RWPE1 (cell line): Measurements from ENCODE around the gene UXS1.

Experiments used
- CTCF ChIA-PET: fragments of 350-600 bp; sonication (Branson Sonifier 250); formaldehyde crosslinking; extraction: SDS; loops from one replicate; lab custom pipeline; 2021; lab: Yijun Ruan, JAX
- POLR2A ChIA-PET: fragments of 400-600 bp; formaldehyde crosslinking; extraction: SDS; loops from one replicate; lab custom pipeline; 2020; ENCODE audit warnings: antibody characterized with exemption; ENCODE audit not compliant: low non-redundant PET; lab: Yijun Ruan, JAX
- DNase-seq: peaks from one replicate; pipeline ENCODE4 v3.0.0; 2012; ENCODE audit warnings: low spot score
- H3K27ac ChIP-seq: fragments of 450-650 bp; 2 replicates; pipeline ENCODE4 v1.5.1; 2017
- CTCF ChIP-seq: fragments of 450-650 bp; conservative IDR thresholded peaks from 2 replicates; pipeline ENCODE4 v1.5.1; 2017; ENCODE audit warnings: low read depth, mild to moderate bottlenecking

Gene UXS1

GRCh38 chr2:106054880-106055655 lies 139.0 kb downstream of the UXS1 start:
- no peak overlapping the region for H3K27ac ChIP-seq
- ChIA-PET CTCF (no interaction called here), POLR2A (no interaction called here)
- no peak for DNase-seq
- no peak for TF ChIP-seq CTCF

DNA sequence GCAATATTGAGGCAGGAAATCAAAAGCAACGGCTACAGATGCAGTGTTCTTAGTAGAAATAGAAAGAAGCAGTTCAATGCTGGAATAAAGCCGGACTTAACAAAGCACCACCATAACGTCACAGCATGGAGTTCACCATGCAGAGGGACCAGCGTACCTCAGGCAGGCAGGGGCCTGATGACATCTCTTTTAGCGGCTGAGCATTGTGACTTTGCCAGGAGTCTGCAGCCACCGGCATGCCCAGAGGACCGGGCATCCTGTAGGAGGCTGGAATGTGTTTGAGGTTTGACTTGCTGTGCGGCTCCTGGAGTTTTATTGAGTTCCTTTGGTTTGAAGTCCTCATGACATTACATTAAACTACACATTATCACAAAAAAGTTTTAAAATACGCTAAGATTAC lies 139.8 kb downstream of the UXS1 start:
- DNase-seq = no peak
- H3K27ac ChIP-seq = no peak overlapping the region
- POLR2A ChIA-PET = no interaction called here
- TF ChIP-seq CTCF = no peak
- CTCF ChIA-PET = no interaction called here

GRCh38 chr2:106053581-106053980 lies 140.5 kb downstream of the UXS1 start:
- ChIA-PET POLR2A (interaction anchor here (0.5 kb wide), 1 partner anchor 737 kb away, joined by 3 read pairs; no protein-coding TSS in a partner anchor), CTCF (interaction anchor here (1.0 kb wide), 1 partner anchor 222 kb away, joined by 6 read pairs; no protein-coding TSS in a partner anchor)
- H3K27ac ChIP-seq = no peak overlapping the region
- no peak for DNase-seq
- no peak for TF ChIP-seq CTCF

- ChIA-PET CTCF (interaction anchor here (1.0 kb wide), 1 partner anchor 221 kb away, joined by 6 read pairs; no protein-coding TSS in a partner anchor), POLR2A (interaction anchor here (0.5 kb wide), 1 partner anchor 737 kb away, joined by 3 read pairs; no protein-coding TSS in a partner anchor)
- peak; percentile 73 for DNase-seq
- TF ChIP-seq CTCF = no peak
- no peak overlapping the region for H3K27ac ChIP-seq
Observed at GRCh38 chr2:106053116-106053515, 141.0 kb downstream of the UXS1 start.

DNA sequence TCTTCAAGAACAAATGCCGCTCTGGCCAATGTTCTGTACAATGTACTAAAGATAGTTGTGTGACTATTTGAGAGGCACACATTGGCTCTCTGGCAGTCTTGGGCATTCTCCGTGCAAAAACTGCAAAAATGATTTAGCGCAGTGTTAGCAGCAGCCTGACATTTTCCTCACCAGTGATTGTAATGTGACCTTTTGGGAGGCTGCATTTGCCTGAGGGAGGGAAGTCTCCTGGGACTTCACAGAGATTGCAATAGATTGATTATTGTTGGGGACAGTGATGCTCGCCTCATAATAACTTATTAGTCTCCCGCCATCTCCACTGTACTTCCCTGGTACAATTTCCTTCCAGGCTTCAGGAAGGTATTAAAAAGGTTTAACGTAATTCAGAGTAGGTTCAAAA lies 149.2 kb downstream of the UXS1 start:
- TF ChIP-seq CTCF = no peak
- CTCF ChIA-PET = no interaction called here
- DNase-seq = no peak
- POLR2A ChIA-PET = no interaction called here
- H3K27ac ChIP-seq = no peak overlapping the region

DNA sequence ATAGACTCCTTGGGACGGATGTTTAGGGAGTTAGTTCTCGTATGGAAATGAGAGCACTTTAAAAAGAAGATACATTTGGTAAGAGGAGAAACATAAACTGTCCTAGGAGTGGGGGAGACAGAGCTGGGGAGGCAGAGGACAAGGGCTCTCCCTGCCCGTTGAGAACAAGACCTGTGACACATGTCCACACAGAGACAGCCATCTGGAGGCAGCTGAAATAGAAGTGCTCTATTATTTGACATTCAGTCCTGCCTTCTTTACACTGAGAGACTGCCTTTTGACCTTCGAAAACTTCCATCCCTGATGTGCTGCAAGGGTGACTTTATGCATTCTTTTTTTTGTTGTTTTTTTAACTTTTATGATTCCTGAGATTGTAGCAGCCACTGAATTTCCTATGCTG lies 150.1 kb downstream of the UXS1 start:
- TF ChIP-seq CTCF = no peak
- CTCF ChIA-PET = no interaction called here

More for the DNA sequence above, 150.1 kb downstream of the UXS1 start:
- POLR2A ChIA-PET = no interaction called here
- H3K27ac ChIP-seq = no peak overlapping the region
- no peak for DNase-seq
